Colon (tissue), 2 donors: Measurements from ENCODE around the gene LHX6.

Experiments used
- FAIRE-seq: peaks from 2 replicates; lab custom pipeline; 2012; peaks lifted over from hg19 to GRCh38; lab: Jason Lieb, UNC
- donor health status: control.
- donor health status: control.

Gene LHX6

DNA sequence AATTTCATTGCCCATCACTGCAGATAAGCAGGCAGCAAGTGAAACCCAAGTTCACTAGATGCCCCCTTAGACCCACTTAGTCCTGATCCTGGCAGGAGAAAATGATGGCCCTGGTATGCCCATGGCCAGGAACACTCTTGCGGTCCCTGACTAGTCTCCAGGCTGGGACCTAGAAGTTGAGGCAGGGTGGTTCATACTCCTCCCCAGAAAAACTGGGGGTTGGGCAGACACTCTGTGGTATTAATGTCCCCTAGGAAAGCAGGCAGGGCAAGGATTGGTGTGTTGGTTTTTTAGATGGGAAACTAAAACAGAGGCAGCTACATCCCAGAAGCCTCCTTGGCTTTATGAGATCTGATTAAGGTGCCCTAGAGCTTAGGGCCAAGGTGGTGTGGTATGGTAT is 13.1 kb downstream of the LHX6 start:
- no peak for FAIRE-seq

DNA sequence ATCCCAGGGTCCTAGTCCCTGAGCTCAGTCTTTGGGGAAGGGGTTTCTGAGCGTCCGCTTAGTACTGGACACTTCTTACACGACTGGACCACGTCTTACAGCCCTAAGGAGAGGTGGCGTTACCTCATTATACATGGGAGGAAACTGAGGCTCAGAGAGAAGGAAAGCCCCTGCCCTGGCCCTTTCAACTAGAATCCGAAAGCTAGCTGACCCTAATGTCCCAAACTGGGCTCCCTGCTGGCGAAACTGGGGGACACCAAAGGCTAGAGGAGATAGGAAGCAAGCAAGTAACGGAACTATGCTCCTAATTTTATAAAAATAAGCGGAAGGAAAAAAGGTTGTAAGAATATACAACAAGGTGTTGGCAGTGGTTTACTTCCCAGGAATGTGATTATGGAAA is 14.2 kb downstream of the LHX6 start:
- no peak for FAIRE-seq

DNA sequence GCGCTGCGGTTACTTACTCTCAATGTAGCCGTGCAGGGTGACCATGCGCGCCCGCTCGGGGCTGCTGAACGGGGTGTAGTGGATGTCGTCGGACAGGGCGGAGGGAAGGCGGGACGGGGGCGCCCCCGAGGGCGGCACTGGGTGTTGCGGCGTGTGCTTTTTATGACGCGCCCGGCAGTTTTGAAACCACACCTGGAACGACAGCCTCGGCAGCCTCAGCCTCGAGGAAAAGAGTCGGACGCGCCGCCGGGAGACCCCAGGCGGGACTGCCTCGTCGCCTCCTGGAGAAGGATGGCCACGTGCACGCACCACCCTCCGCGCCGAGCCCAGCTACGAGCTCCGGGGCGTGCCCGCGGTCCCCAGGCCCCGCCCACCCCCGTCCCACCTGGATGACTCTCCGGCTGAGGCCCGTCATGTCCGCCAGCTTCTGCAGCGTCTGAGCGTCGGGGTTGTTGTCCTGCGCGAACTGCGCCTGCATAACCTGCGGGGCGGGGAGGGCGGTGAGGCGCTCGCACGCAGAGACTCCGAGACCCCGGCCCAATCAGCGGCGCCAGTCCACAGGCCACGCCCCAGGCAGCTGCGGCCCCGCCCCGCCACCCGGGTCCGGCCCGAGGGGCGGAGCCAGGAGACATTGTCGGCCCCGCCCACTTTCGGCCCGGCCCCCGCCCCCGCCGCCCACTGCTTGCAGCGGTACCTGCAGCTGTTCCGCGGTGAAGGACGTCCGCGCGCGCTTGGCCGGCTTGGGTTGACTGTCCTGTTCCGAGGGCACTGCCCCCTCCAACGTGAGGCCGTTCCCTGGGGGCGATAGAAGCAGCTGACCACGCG is 15.0 kb downstream of the LHX6 start:
- FAIRE-seq: no peak

DNA sequence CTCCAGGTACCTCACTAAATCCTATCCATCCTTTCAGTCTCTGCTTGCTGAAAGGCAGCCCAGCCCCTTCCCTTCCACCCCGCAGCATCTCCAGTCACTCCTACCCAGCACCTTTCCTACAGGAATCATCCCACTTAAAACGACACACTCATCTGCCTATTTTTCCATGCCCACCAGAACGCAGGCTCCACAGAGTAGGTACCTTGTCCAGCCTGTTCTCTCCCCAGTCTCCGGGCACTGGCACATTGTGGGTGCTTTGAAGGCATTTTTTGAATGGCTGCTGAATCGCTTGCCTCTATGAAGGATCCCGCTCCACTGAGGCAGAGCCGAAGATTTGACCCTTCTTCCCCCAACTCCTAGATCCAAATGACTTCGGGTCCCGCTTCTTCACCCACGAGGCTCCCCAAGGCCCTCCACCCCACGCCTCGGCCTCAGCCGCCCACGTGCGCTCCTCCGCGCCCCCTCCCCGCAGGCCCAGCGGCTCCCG is 15.6 kb downstream of the LHX6 start:
- FAIRE-seq: no peak

DNA sequence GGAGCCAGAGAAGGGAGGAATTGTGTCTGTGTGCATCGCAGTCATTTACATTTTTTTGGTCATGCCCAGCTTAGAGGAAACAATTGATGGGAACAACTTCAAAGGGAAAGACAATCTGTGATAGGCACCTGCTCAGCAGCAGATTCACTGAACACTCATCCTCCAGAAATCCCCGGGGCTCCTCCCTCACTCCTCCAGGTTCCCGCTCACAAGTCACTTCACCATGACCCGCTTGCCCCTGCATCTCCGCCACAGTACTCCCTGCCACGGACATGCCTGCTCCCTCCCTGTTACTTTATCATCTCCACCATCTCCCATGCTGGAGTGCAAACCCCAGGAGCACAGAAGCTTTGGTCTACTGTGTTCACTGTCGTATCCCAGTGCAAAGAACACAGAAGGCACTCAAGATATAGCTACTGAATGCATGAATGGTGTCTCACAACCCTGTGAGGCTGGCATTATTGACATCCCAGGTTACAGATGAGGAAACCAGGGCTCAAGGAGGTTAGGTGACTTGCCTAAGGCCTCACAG is 16.2 kb downstream of the LHX6 start:
- FAIRE-seq: no peak

DNA sequence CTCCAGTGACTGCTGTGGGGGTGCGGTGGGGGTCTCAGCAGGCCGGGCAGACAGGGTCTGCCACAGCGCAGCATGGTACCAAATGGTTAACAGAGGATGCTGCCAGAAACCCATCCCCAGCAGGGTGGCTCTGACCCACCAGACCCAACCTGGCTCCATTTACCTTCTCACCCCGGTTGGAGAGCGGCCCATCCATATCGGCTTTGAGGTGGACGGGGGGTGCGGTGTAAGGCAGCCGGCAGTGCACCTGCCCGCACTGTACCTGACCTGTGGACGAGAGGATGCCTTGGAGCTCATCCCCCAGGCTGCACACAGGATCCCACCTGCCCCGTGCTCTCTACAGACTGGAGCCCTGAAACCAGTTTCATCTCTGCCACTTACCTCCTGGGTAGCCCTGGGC is 19.3 kb downstream of the LHX6 start:
- FAIRE-seq: no peak

DNA sequence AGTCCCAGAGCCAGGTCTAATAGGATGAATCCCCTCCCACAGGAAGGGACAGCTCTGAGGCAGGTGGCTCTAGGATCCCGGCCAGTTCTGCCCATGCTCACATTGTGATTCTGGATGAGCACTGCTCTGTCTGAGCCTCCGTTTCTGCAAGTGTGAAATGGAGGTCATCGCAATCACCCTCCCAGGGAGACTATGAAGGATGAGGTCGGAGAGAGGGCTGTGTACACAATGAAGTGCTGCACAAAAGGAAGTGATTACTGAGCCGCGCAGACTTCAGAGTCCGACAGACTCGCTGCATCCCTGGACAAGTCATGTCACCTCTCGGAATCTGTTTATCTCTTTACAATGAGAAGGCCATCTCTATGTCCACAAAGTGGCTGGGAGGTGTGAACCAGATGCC is 21.7 kb downstream of the LHX6 start:
- FAIRE-seq: no peak

DNA sequence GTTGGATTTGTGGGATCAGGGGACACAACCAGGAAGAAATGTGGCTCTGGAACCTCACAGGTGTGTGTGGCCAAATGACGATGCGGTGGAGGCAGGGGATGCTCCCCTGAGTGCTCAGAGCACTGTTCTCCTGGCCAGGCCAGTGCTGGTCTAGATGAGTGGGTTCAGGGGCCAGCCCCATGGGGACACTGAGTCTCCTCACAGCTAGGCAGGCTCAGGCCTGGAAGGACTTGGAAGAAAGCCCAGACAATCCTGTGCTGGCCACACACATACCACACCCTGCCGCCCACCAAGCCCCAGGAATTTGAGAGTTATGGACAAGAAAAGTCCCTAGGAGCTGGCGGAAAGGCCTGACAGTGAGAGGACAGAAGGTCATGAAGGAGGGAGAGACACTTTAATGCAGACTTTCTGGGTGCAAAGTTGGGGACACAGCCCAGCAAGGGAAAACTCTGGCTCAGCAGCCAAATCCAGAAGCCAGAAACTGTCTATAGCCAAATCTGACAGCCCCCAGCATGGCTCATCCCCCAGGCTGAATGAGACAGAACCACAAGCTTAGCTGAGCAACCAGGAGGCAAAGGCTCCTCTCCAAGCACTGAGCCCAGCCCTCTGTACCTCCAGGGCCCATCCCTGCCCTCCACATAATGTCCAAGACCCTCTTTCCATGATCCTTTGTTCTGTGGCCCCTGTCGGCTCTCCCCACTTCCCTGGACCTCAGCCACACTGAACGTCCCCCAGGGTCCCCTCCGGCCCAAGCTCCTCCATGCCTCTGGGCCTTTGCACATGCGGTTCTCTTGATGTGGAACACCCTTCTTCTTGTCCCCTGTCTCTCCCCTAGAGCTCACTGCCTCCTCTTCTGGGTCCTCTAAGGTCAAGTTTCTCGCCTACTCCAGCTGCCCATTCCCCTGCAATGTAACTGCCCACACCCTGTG is 22.4 kb downstream of the LHX6 start:
- FAIRE-seq: no peak

DNA sequence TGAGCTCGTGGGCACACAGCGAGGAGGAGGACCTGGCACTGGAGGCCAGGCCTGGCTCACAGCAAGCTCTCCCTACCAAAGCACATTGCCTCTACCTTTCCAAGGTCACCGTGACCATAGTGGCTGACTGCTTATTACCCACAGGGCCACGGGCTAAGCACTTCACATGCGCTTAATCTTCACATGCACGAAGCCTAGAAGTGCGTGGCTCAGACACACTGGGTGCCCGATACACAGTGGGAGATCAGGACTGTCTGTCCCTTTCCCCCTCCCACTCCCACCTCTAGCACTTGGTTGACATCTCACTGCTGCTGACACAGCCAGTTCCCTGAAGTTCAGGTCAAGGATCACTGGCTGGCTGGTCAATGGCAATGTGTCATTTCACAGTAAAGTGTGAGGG is 23.6 kb downstream of the LHX6 start:
- FAIRE-seq: no peak

DNA sequence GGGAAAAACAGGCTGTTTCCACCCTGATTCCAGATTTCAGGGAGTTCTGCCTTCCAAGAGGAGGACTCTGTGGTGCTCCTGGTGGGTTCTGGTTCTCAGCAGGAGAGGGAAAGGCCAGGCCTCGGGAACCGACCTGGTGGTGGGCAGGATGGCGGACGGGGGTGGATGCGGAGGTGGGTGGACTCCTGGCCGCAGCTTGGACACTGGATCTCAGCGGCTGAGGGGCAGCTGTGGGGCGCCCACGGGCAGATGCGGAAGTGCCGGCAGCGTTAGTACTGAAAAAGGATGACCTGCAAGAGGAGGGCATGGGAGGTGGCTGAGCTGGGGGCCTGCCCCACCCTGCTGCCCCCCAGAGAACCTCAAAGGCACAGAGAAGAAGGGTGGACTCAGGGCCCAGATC is 24.3 kb downstream of the LHX6 start:
- no peak for FAIRE-seq

DNA sequence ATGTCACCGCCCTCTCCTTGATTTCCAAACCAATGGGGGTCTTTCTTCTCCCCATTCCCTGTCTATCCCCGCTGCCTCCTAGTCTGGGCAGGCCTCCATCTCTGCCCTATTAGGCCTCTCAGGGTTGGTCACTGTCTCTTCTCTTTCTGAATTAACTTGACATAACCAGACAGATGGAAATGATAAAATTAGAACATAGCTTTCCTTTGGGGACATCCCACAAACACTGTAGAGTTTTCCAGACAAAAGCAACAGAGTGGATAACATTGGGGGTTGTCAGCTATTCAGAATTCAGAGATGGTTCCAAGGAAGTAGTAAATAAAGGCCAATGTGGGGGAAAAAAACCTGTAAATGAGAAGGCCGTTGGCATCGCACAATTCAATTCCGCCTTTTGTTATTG is 24.7 kb downstream of the LHX6 start:
- FAIRE-seq: no peak

DNA sequence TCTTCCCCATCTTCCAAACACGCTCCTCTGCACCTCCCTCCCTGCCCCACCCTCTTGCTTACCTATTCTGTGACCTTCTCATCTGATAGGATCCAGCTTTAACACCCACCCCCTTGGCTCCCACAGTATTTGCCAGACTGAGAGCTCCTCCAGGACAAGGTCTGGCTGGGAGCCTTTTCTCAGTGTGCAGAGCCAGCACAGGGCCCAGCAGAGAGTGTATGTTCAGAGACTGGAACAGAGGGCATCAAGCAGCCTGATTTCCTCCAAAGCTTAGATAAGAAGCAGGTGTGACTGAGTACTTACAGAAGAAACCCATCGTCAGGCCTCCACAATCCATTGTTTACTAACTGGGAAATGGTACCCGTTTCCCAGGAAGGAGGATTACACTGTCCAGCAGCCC is 26.6 kb downstream of the LHX6 start:
- FAIRE-seq: no peak

DNA sequence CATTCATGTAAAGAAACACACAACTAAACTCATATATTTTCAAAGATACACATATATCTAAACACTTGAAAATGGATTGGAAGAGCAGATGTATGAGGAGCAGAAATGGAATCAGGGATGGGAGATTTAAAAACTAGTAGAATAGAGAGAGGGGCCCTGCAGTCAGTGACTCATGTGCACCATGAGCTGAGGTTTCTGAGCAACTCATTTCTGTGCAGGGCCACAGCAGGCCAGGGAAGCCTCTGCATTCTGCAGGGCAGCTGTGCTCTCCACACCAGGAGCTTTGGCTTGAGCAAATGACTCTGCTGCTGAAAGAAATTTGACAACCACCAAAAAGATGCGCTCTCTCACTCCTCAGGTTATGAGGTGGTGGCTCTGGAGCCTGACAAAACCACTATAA is 27.1 kb downstream of the LHX6 start:
- FAIRE-seq: no peak

DNA sequence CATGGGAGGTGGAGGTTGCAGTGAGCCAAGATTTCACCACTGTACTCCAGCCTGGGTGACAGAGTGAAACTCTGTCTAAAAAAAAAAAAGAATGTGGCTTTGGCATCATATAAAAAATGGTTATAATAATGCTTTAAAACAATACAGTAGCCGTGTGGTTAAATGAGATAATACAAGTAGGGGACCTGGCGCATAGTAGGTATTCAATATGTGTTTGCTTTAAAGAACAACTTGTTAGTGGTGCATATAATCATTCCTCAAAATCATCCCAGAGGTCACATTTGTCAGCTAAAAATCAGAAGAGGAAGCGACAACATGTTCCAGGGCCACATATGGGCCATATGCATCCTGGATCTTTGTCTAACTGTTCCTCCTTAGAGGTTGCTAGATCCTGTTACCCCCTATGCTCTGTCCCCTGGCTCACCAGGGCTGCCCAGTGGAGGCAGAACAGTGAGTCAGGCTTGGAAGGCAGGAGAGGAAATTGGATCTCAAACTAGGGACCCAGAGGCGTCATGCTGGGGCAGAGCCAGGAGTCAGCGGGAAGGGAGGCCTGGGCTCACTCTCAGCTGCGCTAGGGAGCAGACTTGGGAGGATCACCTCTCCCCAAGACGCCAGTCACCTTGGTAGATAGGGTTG is 27.7 kb downstream of the LHX6 start:
- FAIRE-seq: no peak

DNA sequence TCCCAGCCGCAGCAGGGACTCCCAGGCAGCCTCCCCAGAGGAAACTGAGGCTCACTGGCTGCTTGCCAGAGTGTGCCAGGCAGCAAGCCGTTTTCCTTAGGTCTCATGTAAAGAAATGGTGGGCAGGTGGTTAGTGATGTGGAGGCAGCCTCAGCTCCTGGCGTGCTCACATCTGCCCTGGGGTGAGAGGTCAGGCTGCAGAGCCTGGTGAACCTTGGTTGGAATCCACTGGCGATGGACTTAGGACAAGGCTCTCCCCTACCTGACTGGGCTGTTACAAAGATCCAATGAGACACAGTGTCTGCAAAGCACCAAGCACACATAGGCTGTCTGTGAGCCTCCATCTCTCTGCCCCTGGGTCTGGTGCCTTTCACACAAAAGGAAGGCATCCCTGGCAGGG is 30.9 kb downstream of the LHX6 start:
- no peak for FAIRE-seq

DNA sequence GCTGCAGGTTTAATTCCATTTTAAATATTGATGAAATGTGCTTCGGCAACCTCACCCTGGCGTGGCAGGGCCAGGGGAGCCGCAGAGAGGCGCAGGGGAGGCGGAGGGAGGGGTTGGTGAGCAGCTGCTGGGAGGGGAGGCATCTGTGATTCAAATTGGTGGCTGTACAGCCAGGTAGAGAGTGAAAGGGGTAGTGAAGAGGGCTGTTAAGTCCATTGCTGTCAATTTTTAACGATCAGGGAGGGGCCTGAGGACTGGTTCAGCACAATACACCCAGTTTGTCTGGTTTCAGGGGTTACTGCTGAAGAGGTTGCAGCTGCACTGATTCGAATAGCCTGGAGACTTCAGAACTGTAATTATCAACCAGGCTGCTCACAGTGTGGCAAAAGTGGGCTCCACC is 31.3 kb downstream of the LHX6 start:
- no peak for FAIRE-seq

DNA sequence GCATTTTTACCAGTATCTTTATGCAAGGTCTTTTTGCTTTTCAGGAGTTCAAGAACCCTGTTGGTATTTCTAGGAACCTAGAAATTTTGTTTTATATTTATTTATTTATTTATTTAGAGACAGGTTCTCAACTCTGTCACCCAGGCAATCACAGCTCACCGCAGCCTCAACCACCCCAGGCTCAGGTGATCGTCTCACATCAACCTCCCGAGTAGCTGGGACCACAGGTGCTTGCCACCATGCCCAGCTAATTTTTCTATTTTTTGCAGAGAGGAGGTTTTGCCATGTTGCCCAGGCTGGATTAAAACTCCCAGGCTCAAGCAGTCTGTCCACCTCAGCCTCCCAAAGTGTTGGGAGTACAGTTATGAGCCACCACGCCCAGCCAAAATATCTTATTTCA is 32.9 kb downstream of the LHX6 start:
- no peak for FAIRE-seq

DNA sequence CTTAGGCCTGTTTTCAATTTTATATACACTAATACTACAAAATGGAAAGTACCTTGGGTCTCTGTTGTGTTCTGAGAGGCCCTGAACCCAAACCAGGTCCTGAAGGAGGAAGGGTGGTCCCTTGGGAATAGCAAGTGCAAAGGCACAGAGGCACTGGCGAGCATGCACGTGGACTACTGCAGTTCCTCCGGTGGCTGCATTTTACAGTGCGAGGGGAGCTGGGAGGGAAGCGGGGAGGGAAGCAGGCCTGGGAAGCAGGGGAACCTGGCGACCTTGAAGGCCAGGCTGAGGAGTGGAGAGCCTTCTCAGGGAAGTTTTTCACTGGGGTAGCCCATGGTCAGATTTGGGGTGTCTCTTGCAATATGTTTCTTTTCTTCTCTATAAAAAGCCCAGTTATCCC is 35.1 kb downstream of the LHX6 start:
- no peak for FAIRE-seq

DNA sequence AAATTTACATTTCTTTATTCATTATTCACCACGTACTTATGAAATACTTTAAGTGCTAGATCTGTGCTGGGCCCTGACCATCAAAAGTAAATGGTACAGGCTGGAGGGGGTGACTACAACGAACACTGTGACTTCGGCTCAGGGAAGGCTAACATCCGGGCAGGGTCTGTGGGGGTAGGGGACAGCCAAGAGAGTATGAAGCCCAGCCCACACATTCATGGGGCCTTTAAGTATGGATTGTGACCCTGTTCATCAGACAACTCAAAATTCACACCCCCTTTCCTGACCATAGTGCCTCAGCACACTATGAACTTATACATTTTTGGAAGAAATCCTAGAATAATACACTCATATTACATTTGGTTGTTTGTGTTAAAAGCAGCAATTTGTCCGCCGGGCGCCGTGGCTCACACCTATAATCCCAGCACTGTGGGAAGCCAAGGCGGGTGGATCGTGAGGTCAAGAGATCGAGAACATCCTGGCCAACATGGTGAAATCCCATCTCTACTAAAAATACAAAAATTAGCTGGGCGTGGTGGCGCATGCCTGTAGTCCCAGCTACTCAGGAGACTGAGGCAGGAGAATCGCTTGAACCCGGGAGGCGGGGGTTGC is 35.7 kb downstream of the LHX6 start:
- FAIRE-seq: no peak

DNA sequence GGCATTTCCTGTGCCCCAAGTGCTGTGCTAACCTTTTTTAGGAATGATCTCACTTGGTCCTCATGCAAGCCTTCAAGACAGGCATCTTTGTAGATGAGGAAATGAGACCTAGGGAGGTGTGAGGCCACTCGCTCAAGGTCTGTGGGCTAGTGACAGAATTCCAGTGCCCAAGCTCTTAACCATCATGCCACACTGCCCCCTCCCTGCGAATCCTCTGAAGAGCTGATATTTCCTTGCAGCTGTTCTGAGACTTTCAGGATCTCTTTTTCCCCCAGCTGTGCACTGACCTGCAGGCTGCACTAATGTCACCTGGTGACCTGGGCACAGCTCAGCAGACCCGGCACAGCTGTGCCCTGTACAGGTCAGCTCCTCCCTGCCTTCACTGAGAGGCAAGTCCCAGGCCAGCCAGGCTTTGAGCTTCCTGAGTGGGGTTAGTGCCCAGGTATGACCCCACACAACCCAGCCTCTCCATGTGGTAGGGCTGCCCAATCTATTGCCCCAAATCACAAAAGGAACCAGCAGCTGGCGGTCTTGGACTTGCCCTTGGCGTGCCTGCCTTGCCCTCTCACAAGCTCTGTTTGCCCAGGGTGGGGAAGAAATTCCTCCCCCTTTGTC is 36.4 kb downstream of the LHX6 start:
- no peak for FAIRE-seq

DNA sequence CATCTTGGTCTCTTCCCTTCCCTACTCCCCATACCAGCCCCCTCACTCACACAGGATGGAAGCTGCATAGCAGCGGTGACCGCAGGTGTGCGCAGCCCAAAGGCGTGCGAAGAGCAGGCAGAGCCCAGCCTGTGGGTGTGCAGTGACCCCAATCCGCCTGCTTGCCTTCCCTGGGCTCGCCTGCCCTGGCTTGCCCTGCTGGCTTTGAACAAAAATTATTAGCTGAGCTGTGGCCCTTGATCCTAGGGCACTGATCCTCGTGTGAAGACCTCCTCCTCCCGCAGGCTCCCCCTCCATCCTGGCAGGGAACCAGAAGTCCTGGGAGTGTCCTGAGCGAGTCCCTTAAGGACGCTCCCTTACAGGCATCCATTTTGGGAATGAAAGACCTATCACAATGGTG is 37.2 kb downstream of the LHX6 start:
- FAIRE-seq: no peak
